DMS114 treated with DMSO at 0.1 percent for 48 hours (cell line): ENCODE data around the gene C15orf39.
"Not testable (repeated sequence)": the region's sequence is repeated elsewhere in the genome, so short reads cannot be mapped to it uniquely, and the experiment has no call there.

ENCODE experiments used
- DNase-seq: peaks from one replicate; lab custom pipeline; 2025; ENCODE audit not compliant: unreplicated experiment; lab: John Stamatoyannopoulos, UW

C15orf39 gene

GRCh38 chr15:75211436-75212199 lies 9.9 kb downstream of the C15orf39 start:
- no peak for DNase-seq

DNA sequence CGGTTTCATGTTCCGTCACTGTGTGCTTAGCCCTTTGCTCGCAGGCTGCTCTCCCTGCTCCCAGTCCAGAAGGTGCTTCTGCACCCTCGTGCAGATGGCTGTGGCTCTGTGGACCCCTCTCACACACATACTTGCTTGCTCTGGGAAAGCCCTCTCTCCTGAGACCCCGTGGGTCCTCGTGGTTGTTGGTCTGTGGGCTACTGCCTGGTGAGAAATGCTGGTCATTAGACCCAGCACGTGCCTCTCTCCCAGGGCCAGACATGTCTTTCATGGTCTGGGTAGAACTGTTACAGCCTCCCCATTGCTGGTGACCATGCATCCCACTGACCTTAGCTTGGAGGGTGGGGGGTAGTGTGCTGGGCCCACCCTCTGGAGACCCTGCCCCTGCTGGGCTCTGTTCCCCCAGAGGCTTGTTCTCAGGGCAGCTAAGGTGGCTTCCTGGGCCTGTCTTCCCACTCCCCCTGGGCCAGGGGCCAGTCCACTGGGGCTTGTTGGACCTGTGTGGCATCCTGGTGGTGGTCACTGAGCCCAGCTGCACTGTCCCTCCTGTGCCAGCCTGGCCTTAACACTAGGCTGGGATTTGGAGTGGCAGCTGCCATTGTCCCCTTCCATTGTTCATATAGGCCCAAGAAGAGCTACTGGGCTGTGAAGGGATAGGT lies 10.6 kb downstream of the C15orf39 start:
- no peak for DNase-seq

- DNase-seq: no peak
Observed at GRCh38 chr15:75213212-75213767, 11.6 kb downstream of the C15orf39 start.

- no peak for DNase-seq
Observed at GRCh38 chr15:75213768-75214221, 12.1 kb downstream of the C15orf39 start.

DNA sequence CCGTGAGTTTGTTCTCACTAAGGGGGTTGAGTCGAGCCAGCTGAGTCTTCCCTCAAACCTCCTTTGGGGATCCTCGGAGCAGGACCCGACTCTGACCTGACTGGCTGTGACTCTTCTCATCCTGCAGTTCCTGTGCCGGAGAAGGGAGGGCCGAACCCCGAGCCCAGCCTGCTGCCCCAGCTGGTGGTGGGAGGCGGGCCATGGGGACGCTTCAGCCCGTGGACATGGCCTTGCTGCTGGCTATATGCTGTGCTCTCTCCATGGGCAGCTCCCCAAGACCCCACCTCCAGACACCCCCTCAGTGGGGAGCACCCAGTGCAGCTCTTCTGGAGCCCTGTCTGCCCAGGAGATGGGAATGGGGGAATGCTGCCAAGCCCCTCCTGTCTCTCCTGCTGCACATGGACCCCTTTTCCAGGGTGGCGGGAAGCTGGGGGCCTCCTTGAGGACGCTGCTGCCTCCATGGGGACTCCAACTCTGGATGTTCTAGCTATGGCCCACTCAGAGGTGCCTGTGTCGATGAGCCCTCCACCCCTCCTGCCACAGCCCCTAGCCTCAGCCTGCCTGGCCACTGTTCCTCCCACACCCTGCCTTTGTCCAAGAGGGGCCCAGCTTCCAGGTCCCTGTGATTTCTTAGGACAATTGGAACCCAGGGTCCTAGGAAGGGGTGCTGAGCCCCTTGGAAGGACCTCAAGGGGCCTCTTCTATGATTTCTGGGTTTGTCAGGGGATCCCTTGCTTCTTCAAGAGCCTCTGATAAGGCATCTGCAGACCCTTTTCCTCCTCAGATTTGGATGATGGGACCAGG lies 12.8 kb downstream of the C15orf39 start:
- DNase-seq: no peak

DNA sequence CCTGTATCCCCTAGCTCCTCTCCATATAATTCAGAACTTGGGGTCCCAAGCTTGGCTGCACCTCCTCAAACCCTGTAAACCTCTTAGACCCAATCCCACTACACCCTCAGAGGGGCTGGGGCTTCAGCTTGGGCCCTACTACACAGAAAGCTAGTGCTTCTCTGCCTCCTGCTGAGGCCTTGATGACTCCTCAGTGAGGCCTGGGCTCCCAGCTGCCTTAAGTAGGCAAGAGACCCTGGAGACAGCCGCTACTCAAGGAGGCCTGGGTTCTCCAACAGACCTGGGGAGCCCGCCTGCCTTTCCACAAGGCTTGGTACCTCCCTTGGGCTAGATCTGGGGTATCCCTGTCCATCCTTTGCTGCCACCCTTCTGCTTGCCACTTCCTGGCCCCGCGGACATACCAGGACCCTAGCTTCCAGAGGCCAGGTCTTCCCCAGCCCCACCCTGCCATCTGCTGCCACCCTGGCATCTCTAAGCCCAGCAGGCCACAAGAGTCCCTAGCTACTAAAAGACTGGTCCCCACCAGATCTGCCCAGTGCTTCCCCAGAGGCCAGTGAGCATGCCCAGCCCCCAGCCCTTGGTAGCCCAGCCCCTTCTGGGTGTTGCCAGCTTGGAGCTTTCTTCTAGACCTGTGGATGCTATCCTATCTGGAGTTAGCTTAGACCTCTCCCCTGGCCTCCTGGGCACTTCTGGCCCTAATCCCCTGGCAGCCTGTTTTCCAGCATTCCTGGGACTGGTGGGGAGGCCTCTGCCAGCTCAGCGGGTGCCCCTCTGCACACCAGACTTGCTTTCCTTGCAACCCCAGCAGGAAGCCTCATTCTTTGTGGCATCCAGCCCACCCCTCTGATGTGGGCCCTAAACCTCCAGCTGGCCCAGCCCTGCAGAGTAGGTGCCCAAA lies 13.7 kb downstream of the C15orf39 start:
- no peak for DNase-seq

DNA sequence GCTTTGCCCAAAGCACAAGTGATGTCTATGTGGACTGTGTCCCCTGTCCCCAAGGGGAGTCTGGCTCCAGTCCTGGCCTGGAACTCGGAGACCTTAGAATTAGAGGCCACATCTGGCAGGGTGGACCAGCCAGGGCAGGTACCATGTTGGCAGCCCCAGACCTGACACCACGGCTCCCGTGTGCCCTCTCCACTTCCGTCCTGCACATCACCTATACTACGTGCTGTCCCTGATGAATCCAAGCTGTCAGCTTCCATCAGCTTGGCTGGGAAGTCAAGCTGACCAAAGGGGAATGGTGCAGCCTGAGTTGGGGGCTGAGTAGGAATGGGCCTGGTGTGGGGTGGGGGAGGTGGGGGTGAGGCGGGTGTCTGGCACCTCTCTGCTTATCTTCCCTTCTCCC lies 15.3 kb downstream of the C15orf39 start:
- no peak for DNase-seq

DNA sequence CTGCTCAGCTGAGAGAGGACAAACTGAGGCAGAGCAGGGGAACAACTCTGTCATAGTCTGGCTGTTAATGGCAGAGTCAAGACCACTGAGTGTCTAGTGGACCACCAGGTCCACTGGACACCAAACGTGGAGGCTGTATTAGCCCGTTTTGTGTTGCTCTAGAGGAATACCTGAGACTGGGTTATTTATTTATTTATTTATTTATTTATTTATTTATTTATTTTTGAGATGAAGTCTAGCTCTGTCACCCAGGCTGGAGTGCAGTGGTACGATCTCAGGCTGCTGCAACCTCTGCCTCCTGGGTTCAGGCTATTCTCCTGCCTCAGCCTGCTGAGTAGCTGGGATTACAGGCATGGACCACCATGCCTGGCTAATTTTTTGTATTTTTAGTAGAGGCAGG lies 15.9 kb downstream of the C15orf39 start:
- DNase-seq: not testable (repeated sequence)

GRCh38 chr15:75219507-75219929 lies 17.8 kb downstream of the C15orf39 start:
- not testable (repeated sequence) for DNase-seq

- DNase-seq: no peak
Observed at GRCh38 chr15:75223688-75224087, 22.0 kb downstream of the C15orf39 start.

- DNase-seq: no peak
Observed at GRCh38 chr15:75224281-75224680, 22.6 kb downstream of the C15orf39 start.

DNA sequence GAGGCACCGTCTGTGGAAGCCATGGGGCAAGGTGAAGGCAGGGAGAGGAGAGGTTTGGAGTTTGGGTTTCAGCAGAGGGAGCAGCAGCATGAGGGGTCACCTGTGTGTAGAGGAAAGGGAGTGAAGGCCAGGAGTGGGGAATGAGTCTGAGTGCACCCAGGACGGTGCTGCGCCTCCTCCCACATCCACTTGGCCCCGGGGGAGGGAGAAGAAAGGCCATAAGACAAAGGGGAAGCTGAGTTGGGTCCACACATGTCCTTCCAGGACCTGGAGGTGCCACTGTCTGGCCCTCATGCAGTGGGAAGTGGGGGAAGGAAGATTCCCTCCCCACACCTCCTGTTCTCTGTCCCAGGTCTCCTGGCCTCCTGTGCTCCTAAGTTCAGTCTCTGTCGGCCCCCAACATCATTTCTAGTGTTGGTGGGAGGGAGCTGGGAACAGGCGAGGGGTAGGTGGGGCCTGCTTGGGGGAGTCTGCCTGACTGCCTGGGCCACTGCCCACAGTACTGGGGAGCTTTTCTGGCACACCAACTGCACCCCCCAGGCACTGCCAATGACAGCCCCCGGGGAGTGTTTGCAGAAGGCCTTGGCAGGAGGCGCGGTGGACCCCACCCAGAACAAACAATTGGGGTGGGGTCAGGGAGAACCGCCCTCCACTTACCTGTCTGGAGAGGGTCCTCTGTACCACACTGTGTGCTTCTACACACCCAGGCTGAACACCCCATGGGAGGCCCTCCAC lies 23.6 kb downstream of the C15orf39 start:
- not testable (repeated sequence) for DNase-seq

GRCh38 chr15:75225951-75226732 lies 24.5 kb downstream of the C15orf39 start:
- no peak for DNase-seq

DNA sequence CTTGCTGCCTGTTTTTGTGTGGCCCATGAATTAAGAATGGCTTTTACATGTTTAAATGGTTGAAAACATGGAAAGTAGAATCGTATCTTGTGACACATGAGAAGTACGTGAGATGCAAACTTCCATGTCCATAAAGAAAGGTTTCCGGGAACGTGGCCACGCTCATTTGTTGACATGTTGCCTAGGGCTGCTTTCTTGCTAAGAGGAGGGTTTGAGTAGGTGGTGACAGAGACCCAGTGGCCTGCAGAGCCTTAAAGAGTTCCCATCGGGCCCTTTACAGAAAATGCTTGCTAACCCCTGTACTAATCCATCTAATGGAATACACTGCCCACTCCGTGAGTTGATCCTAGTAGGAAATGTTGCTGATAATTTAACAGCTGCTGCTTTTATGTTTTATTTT lies 25.4 kb downstream of the C15orf39 start:
- DNase-seq: not testable (repeated sequence)

GRCh38 chr15:75227663-75228280 lies 26.1 kb downstream of the C15orf39 start:
- DNase-seq: no peak

DNA sequence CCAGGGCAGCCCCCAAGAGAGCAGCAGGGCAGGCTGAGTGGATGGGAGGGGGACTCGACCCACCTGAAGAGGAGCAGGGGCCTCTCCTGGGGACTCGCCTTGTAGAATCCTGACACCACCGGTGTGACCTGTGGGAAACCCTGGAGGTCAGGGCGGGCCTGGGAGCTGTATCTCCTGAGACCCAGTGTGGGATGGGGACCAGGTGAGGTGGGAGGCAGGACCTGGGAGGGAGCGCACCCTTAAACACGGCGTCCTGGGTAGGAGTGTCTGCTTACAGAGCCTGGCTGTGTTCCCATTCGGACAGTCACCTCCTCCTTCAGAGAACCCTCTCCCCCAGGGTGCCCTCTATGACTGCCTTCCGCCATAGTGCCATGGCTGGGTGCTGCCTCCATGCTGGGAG lies 27.1 kb downstream of the C15orf39 start:
- no peak for DNase-seq

- DNase-seq: no peak
Observed at GRCh38 chr15:75229191-75230015, 27.7 kb downstream of the C15orf39 start.

GRCh38 chr15:75230016-75230343 lies 28.3 kb downstream of the C15orf39 start:
- DNase-seq: no peak
